Activated T-helper 1 cell treated with anti-CD3 and anti-CD28 coated beads, Interleukin-12 subunit alpha, Interleukin-12 subunit beta, Interleukin-2, Interleukin-4 antibody, amounts not matched to agents 30 ng/mL and 10 ng/mL and 1 ng/mL, durations not matched to agents 14 hours and 24 hours and 36 hours (primary cell): ENCODE data around the gene GSTP1. TPM values are rescaled to one million over a fixed set of nuclear protein-coding genes. Genes with fewer than 3 reads are reported as not detected.
"Not testable (repeated sequence)": the region's sequence is repeated elsewhere in the genome, so short reads cannot be mapped to it uniquely, and the experiment has no call there.

Experiments used
- DNase-seq: peaks from one replicate; pipeline ENCODE4 v3.0.0; 2021; ENCODE audit warnings: low spot score
- H3K27ac Mint-ChIP-seq: one replicate; pipeline ENCODE4 v1.8.0; 2021; ENCODE audit warnings: mild to moderate bottlenecking, mixed read lengths
- H3K27me3 Mint-ChIP-seq: one replicate; pipeline ENCODE4 v1.8.0; 2022; ENCODE audit warnings: mild to moderate bottlenecking, moderate library complexity, mixed read lengths; ENCODE audit not compliant: insufficient read depth
- H3K36me3 Mint-ChIP-seq: one replicate; pipeline ENCODE4 v1.8.0; 2021; ENCODE audit warnings: low read depth, mixed read lengths
- H3K4me1 Mint-ChIP-seq: one replicate; pipeline ENCODE4 v1.8.0; 2021; ENCODE audit warnings: low read depth, mixed read lengths
- H3K4me3 Mint-ChIP-seq: one replicate; pipeline ENCODE4 v1.8.0; 2021; ENCODE audit warnings: mild to moderate bottlenecking, moderate library complexity, mixed read lengths
- H3K9me3 Mint-ChIP-seq: one replicate; pipeline ENCODE4 v1.8.0; 2021; ENCODE audit warnings: mixed read lengths
- intact Hi-C: fragments of 100-400 bp; cut with micrococcal nuclease; formaldehyde crosslinking; loops from one replicate; pipeline ENCODE4 v1.15.1; 2024
- total RNA-seq: library from RNA; stranded (reverse); gene quantifications from 2 replicates; pipeline ENCODE4 v1.2.3, GENCODE V29; 2022

Gene GSTP1
- total RNA-seq, 1 donor from 2014 or later, result 278 TPM

- Mint-ChIP-seq H3K27ac (peak overlapping the region; percentile 98), H3K4me1 (peaks cover 29% of the 10 kb centered on the region), H3K36me3 (peaks cover 26% of the 10 kb centered on the region), H3K4me3 (peak overlapping the region; percentile 79), H3K9me3 (no peaks in the 10 kb centered on the region), H3K27me3 (no peaks in the 10 kb centered on the region)
- intact Hi-C loops, result loop anchor here (1.0 kb wide), 4 partner anchors 8 to 261 kb away; partner anchors contain the start of genes NDUFV1, NUDT8 and POLD4
- peak; percentile 86 for DNase-seq
These were observed 30.5 kb downstream of the GSTP1 start for GRCh38 chr11:67613960-67614715.

GRCh38 chr11:67614730-67615714, 31.4 kb downstream of the GSTP1 start:
- intact Hi-C loops, result loop anchor here (1.0 kb wide), 4 partner anchors 9 to 262 kb away; partner anchors contain the start of genes NDUFV1, NUDT8 and POLD4
- Mint-ChIP-seq H3K27me3 (no peaks in the 10 kb centered on the region), H3K27ac (peak overlapping the region; percentile 98), H3K36me3 (peaks cover 21% of the 10 kb centered on the region), H3K4me1 (peaks cover 24% of the 10 kb centered on the region), H3K9me3 (no peaks in the 10 kb centered on the region), H3K4me3 (peak overlapping the region; percentile 79)
- peak; percentile 55 for DNase-seq

GRCh38 chr11:67615728-67616430, 32.3 kb downstream of the GSTP1 start:
- no peak for DNase-seq
- H3K27me3 Mint-ChIP-seq, result no peaks in the 10 kb centered on the region
- H3K9me3 Mint-ChIP-seq, result no peaks in the 10 kb centered on the region
- H3K4me3 Mint-ChIP-seq, result no peak overlapping the region
- peaks cover 27% of the 10 kb centered on the region for H3K4me1 Mint-ChIP-seq
- H3K27ac Mint-ChIP-seq, result no peak overlapping the region
- peaks cover 14% of the 10 kb centered on the region for H3K36me3 Mint-ChIP-seq
- intact Hi-C loops, result no loop called here

- Mint-ChIP-seq H3K4me1 (peaks cover 29% of the 10 kb centered on the region), H3K27ac (no peak overlapping the region), H3K36me3 (peaks cover 12% of the 10 kb centered on the region), H3K9me3 (no peaks in the 10 kb centered on the region), H3K27me3 (no peaks in the 10 kb centered on the region), H3K4me3 (no peak overlapping the region)
- DNase-seq, result no peak
- intact Hi-C loops, result no loop called here
These were observed 33.0 kb downstream of the GSTP1 start for GRCh38 chr11:67616431-67617242.

- Mint-ChIP-seq H3K36me3 (peaks cover 11% of the 10 kb centered on the region), H3K9me3 (no peaks in the 10 kb centered on the region), H3K4me3 (no peak overlapping the region), H3K4me1 (peaks cover 29% of the 10 kb centered on the region), H3K27ac (no peak overlapping the region), H3K27me3 (no peaks in the 10 kb centered on the region)
- no peak for DNase-seq
- intact Hi-C loops, result no loop called here
These were observed 33.8 kb downstream of the GSTP1 start for GRCh38 chr11:67617243-67617953.

- H3K36me3 Mint-ChIP-seq, H3K27ac Mint-ChIP-seq, H3K4me3 Mint-ChIP-seq, DNase-seq, H3K27me3 Mint-ChIP-seq, H3K9me3 Mint-ChIP-seq, intact Hi-C loops: not testable (repeated sequence)
- H3K4me1 Mint-ChIP-seq, result peaks cover 17% of the 10 kb centered on the region
These were observed 35.5 kb downstream of the GSTP1 start for GRCh38 chr11:67618901-67619659.

- DNase-seq, result not testable (repeated sequence)
These were observed 36.3 kb downstream of the GSTP1 start for GRCh38 chr11:67619683-67620618.

GRCh38 chr11:67620621-67621020, 37.0 kb downstream of the GSTP1 start:
- H3K4me1 Mint-ChIP-seq, result peaks cover 15% of the 10 kb centered on the region
- intact Hi-C loops, H3K4me3 Mint-ChIP-seq, H3K27me3 Mint-ChIP-seq, DNase-seq, H3K36me3 Mint-ChIP-seq, H3K27ac Mint-ChIP-seq, H3K9me3 Mint-ChIP-seq: not testable (repeated sequence)

More at GRCh38 chr11:67619683-67620618, 36.3 kb downstream of the GSTP1 start:
- H3K27me3 Mint-ChIP-seq, H3K9me3 Mint-ChIP-seq, H3K4me1 Mint-ChIP-seq, intact Hi-C loops, H3K4me3 Mint-ChIP-seq, H3K36me3 Mint-ChIP-seq, H3K27ac Mint-ChIP-seq: not testable (repeated sequence)

GRCh38 chr11:67621928-67622327, 38.3 kb downstream of the GSTP1 start:
- intact Hi-C loops, H3K9me3 Mint-ChIP-seq, H3K27me3 Mint-ChIP-seq, H3K36me3 Mint-ChIP-seq, H3K27ac Mint-ChIP-seq, H3K4me3 Mint-ChIP-seq, DNase-seq: not testable (repeated sequence)
- peaks cover 15% of the 10 kb centered on the region for H3K4me1 Mint-ChIP-seq

GRCh38 chr11:67622905-67623304, 39.3 kb downstream of the GSTP1 start:
- H3K4me3 Mint-ChIP-seq, H3K27me3 Mint-ChIP-seq, intact Hi-C loops, DNase-seq, H3K36me3 Mint-ChIP-seq, H3K27ac Mint-ChIP-seq, H3K9me3 Mint-ChIP-seq: not testable (repeated sequence)
- peaks cover 13% of the 10 kb centered on the region for H3K4me1 Mint-ChIP-seq
